ENCODE measurements around the gene SPDEF.

The SPDEF gene

DNA sequence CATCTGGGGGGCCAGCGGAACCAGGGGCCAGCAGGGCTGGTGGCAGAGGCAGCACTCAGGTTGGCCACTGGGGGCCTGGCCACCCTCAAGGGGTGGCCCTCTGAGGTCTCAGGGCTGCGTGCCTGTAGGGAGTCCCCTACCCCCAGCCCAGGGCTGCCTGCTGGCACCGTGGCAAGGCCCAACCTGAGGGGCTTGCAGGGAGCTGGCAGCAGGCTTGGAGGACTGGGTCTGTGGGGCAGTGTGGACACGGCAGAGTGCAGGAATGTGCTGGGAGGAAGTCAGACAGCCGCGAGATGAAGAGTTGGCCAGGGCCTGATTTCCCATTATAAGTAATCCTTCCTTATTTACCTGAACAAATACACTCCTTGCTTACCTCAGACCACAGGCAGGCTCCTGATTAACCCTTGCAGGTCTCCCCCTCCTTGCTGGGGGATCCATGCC is at the start of gene SPDEF:
SPDEF (minus strand) TSS at position 299 of the 441 bp plus-strand sequence. CDS start 11,874 bp downstream, outside the sequence.
- DNase-seq: no peak

DNA sequence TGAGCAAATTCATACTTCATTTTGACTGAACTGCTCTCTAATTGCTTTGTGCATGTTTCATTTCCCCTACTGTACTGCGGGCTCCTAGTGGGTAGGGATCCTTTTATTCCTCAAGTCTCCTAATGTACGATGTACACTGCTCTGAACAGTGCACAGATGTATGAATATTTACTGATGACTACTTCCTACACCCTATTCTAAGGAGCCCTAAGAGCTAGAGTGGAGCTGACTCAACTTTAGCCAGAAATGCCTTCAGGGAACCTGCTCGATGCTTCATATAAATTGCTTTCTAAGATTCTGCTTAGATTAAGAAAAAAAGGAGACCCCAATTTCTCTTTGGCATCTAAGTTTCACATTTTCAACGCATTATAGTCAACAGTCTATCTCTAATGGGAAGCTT is 47.6 kb upstream of the SPDEF start:
- no peak for DNase-seq

DNA sequence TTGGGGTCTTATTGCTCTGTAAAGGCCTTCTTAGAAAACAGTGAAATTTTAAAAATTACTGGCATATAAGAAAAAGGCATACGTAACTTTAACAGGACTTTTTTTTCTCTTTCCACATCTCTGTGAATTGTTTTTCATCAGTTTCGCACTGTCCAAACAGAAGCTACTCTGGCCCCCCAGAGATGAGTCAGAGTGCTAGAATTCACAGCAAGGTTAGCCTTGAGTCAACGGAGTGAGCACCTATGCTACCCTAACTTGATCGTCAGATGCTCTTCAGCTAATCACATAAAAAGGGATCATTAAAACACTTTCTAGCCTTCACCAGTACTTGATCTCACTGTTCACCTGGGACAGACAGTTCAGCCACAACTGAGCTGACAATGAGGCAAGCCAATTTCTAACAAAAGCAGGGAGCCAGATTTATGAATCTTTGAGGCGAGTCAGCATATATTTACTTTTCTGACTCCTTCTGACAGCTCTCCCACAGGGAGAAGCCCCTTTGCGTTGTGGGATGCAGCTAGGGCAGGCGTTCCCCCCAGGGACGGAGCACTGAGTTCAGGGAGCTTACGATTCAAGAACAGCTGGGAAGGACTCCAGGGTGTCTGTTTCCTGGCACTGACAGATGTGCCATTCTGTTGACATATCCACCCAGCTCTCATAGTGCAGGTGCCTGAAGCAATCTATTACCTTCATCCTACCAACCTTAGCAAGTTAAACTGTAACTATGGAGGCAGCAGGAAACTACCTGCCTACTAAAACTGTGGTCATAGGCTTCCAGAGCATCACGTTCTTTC is 46.4 kb upstream of the SPDEF start:
- no peak for DNase-seq

DNA sequence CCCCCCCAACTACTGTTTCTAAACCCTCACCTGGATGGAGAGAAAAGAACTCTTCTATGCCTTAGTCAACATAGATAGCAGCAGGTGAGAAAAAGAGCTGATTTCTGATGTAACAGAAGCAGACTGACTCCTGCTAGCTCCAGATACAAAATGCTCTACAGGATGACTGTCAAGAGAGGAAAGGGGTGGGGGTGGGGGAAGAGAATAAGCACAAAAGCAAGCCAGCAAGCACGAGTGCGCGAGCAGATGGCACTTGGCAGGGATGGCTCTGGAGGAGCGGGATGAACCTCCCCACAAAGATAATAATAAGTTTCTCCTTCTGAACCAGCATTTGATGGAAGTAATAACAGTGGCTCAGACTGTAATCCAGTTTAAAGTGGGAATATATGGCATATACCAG is 45.6 kb upstream of the SPDEF start:
- DNase-seq: no peak

DNA sequence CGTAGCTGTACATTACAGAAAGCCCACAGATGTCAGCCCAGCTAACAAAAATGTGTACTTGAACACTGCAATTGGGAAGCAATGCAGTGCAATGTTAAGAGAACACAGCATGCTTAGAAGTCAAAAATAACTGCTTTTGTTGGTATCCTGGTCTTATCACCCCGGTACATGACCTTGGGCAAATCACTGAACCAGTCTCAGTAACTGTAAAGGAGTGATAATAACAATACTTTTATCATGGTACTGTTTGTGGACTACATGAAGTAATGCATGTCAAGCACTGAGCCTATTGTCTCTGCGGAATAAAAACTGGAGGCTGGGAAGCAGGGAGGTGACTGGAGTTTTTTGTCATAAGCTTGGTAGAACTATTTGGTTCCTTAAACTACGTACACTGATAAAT is 44.7 kb upstream of the SPDEF start:
- DNase-seq: no peak

DNA sequence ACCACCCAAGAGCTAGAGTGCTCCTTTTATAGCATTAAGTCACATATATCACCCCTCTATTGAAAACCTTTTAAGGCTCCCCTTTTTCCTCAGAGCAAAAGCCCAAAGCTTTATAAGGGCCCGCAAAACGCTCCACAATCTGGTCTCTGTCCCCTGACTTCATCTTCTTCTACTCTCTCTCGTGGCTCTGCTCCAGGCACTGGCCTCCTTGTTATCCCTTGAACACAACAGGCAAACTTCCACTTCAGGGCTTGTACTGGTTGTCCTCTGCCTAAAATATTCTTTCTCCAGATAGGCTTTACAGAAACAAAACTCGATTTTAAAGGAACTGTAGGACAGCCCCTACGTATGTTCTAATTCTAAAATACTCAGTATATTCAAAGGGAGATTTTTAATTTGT is 44.0 kb upstream of the SPDEF start:
- no peak for DNase-seq

DNA sequence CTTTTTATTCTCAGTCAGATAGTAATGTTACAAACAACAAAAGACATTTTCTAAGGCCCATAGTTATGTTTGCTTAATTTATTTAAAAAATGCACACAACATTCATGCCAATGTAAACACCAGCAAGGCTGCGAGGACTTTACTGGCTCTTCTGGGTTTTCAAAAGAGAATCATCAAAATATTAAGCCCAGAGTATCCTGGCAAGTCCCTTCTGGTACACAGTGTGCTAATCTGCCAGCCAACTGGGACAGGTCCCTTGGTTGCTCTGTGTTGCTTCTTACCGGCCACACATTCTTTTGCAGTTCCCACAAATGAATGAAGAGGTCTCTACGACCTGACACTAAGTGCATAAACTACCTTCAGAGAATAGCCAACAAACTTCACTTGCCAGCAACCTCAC is 42.6 kb upstream of the SPDEF start:
- no peak for DNase-seq

DNA sequence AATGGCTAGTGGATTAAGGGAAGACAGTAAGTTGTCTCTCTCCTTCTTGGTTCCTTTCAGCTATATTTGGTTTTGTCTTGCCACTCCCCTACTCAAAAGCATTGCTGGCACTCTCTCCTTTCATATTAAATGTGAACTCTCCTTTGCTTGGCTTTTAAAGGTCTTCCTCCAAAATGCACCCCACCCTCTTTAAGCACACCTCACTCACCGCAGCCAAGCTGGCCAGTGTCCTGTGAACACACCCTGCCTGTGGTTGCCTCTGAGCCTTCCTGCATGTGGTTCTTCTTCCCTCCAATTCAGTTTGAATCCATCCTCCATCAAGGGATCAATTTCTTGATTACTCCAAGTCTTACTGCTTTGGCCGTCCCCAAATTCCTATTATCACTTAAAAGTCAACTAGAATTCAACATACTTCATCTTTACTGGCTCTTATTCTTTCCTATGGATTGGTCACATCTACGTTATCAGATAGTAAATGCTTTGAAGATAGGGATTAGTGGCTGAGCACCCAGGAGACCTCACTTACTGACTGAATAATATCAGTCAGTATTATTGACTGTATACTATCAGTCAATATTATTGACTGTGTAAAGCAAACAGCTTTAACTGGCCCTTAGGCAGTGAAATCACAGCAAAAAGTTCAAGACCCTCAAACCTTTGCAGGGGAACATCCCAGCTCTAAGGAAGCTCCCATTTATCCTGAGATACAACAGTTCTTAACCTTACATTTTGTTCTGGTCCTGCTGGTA is 41.6 kb upstream of the SPDEF start:
- no peak for DNase-seq

DNA sequence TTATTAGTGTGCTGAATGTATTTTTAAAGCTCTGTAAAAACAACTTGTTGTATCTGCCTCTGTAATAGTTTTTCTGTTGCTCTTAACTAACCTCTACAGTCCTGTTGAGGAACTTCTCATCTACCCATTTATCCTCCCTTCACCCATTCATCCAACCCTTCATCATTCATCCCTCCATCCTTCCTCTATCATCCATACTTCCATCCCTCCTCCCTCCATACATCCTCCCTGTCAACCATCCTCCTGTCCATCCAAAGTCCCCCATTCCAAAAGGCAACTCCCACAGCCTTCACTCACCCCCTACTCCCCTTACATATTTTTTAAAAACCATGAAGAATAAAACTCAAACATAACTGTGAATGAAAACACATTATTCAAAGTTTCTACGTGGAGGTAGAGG is 40.7 kb upstream of the SPDEF start:
- no peak for DNase-seq

DNA sequence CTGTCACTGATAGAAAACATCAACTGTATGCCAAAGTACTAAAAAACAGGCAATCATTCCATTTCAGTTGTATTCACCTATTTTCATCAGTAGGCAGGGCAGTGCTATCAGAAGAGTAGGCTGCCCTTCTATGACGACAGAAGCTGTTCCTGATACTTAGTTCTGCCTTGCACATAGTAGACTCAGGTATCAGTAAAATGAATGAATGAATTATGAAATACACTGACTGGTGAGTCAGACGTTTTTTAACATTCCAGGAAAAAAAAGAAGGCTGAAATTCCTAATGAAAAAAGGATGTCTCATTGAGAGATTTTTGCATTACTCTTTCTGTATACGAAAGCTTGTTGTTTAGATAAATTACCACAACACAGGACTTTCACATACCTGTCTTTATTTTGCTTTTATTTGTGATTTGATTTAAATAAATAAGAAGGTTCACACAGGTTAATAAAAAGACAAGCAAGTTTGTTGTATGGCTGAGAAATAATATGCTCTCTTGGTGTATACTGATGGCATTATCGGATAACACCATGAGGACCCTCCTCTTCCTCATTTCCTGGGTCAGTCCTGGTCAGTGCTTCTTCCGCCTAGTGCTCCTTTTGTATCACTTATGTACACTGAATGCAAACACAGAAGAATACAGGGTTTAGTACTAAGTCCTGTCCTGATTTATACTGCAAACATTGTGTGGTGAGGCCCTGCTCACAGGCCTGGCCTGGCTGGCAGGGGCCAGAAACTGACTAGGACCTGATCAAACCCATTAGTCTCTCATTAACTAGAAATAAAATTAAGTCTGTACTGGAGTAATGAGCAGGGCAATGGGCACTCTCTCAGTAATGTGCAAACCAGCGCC is 39.4 kb upstream of the SPDEF start:
- peak; percentile 53 for DNase-seq

DNA sequence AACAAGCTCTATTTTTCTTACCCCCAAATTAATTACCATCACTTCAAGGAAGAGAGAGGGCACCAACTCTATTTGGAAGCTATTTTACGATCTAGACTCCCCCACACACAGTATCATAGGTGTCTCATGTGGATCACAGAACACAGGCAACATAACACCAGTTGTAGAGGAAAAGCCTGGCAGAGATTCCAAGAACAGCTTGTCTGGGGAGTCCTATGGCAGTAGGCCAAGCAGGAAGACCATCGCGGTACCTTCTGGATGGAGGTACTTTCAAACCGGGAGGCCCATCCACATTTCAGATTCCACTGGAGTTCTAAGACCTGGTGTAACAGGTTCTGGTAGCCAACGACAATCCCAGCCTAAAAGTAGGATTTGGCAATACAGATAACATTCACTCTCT is 37.6 kb upstream of the SPDEF start:
- DNase-seq: no peak

DNA sequence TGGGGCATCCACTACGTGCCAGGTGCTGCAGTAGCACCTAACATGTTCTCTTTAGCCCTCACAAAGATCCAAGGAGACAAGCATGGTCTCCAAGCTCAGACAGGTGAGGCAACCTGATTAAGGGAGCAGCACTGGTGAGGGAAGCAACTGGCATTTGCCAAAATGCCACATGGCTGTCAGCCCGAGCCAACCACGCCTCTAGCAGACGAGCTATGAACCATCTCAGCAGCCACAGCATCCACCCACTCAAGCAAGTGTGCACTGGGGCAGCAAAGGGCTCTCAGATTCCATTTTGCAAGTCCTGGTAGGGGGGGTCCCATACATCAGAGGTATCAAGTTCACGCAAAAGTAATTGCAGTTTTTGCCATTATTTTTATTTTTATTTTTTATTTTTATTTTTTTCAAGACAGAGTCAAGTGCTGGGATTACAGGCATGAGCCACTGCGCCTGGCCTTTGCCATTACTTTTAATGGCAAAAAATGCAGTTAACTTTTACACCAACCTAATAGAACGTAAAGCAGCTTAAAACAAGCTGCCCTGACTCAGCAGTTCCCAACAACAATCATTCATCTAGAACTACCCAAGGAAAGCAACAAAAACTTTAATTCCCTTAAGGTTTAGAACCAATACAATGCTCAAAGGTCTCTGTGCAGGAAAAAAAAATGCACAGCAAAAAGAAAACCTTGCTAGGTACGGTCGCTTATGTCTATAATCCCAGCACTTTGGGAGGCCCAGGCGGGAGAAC is 36.3 kb upstream of the SPDEF start:
- DNase-seq: no peak

DNA sequence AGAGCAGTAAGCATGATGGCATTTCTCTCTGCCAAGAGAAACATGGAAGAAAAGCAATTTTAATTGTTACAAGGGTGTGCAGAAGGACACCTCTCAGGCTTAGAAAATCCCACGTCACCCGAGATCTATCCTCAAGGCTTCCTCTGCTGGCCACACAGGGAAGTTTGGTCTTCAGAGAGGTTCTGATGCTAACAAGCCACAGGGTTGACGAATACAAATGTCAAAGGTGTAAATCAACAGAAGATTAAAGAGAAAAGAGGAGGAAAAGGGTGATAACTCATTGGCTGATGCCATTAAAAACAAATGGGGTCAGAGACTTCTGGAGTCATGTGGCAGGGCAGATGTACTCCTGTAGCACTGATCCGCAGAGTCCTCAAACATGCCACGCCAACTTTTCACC is 33.6 kb upstream of the SPDEF start:
- no peak for DNase-seq

DNA sequence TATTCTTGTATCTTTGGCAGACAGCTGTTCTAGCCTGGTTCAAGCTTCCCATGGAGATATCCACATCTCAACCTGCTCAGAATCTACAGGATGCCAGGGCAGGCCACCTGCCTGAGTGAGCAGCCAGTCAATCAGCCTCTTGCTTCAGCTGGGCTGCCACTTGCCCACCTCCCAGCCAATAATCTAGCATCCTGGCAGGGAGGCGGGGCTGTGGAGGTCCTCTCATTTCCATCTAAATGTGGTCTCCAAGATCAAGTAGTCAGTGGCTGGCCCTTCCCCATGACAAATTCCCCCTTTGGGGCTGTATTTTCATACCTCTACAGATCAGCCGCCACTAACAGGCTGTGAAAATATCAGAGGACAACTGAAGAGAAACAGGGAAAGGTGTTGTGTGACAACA is 33.0 kb upstream of the SPDEF start:
- DNase-seq: no peak

DNA sequence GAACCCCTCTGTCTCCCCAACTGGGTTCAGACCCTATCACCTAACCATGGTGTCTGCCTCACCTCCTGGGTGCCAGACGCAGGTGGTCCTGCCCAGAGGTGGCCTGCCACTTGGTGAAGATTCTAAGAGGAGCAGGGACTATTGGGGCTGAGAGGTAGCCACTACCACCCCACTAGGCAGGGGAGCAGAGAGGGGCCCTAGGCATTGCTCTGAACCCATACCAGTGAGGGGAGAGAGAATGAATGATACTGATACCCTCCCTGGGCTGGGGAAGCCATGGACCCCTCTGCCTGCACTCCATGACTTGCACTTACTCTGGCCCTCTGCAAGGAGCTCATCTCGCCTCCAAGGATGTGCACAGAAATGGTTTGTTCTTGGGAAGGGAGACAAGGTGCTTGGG is 31.7 kb upstream of the SPDEF start:
- no peak for DNase-seq

DNA sequence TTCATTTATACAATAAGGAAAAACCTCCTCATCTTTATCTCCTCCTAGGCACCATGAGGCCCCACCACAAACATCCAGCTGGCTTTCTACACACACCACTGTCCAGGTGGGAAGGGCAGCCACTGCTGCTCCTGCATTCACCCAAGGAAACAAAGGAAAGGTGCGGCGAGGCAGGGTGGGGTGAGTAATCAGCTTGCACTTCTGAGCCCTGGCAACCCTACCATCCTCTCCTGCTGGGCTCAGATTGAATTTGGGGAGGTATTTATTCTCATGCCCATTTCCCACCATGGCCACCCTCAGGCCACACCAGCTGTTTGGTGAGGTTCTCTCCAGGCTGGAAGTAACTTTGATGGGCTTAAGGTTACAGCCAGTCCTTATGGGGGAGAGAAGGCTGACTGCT is 31.2 kb upstream of the SPDEF start:
- no peak for DNase-seq

DNA sequence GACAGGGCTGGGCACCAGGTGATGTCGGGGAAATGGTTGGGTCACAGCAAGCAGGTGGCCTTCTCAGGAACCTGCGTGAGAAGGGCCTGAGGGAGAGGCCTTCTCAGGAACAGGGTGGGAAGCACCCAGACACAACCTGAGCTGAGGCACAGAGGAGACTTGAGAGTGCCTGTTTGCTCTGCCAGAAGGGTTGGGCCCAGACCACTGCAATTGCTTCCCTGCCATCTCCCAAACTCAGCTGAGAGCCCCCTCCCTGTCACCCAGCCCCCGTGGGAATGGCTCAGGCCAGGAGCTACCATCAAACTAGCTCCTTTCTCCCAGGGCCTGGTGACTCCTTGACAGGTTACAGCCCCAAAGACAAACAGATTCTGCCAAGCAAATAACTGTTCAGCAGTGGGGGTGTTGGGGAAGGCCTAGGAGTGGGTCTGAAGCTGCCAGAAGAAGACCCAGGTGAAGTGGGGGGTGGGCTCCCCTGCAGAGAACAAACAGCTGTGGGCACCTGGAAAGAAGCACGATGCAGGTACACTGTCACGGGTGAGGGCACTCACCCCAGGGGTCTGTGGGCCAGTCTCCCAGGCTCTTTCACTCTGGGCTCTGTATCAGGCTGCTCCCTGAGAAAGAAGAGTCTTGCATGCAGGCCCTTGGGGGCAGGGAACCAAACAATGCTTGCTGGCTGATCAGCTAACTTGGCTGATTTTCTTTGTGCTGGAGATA is 30.4 kb upstream of the SPDEF start:
- no peak for DNase-seq

DNA sequence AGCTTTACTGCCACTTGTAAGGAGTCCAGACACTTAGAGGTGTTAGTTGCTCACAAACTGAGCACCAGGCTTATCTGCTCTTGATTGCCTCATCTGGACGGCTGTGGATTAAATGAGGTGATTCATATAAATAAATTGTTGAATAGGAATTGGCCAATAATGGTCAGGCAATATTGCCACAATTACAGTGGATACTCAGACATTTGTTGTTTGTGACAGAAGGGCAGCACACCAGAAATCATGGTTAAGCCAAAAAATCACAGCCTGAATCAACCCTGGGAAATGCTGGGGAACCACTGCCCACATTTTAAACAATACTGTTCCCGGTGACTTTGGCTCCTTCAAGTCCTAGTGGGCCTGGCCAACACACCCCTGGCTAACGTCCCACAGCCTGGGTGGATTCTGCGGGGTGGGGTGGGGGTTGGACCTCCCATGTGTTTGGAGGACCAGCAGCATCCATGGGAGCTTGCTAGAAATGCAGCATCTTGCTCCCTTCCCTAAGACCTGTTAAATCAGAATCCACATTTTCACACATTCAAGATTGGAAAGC is 29.5 kb upstream of the SPDEF start:
- peak; percentile 75 for DNase-seq

DNA sequence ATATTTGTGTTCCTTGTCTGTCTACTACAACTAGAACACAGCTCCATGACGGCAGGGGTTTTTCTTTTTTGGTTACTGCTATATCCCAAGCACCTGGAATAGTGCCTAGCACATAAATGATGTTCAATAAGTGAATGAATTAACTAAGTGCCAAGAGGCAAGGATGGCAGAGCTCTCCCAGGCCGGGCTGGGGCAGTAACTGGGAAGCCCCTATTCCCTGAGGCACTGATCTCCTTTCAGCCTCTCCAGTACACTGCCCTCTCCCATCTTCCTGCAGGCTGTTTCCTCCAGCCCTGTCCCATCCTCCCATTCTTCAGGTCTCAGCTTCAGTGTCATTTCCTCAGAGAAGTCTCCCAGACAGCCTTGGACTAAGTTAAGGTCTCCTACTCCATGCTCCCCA is 29.0 kb upstream of the SPDEF start:
- DNase-seq: no peak

DNA sequence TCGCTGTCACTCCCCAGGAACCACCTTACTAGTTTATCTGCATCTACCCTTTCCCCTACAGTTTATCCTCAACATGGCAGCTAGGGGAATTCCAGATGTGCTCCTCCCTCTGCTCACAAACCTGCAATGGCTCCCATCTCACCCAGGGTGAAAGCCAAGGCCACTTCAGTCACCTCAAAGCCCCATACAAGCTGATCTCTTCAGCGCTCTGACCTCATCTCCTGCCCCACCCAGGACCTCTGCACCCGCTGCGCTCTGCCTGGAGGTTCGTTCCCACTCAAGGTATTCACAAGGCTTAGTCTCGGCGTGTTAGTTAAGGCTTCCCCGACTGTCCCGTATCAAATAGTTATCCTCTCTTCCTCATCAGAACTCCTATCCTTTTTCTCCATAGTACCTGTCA is 28.6 kb upstream of the SPDEF start:
- DNase-seq: no peak

DNA sequence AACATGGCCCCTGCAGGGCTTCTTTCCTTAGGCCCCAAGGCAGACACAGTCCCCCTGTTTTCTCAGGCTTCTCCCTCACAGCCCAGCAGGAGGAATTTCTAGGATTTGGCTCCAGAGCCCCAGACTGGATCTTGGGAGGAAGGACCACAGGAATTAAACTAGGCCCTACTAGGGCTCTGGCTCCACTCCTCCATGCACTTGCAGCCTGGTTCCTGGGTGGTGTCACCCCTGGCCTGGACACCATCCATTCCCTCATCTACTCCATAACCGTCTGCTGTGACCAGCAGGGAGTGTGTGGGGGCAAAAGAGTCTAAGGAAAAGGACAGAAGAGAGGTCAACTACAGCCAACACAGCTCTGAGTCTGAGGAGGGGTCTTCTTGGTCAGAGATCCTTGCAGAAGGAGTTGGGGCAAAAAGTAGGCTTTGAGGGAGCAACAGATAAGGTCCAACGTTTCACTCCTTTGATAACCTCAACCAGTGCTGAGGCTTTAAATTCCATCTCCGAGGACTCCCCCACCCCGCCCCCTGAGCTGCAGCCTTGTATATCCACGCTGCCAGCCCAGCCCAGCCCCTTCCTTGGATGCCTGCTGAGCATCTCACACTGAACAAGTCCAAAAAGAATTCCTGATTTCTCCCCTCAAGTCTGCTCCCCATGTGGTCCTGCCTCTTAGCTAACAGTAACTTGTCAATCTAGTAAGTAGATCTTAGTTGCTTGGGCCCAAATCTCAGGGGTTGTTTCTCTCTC is 27.9 kb upstream of the SPDEF start:
- DNase-seq: no peak

All from HCEC 1CT (cell line).